Measurements from ENCODE around the gene RETREG3.
"Not testable (repeated sequence)": the region's sequence is repeated elsewhere in the genome, so short reads cannot be mapped to it uniquely, and the experiment has no call there.

RETREG3 gene

DNA sequence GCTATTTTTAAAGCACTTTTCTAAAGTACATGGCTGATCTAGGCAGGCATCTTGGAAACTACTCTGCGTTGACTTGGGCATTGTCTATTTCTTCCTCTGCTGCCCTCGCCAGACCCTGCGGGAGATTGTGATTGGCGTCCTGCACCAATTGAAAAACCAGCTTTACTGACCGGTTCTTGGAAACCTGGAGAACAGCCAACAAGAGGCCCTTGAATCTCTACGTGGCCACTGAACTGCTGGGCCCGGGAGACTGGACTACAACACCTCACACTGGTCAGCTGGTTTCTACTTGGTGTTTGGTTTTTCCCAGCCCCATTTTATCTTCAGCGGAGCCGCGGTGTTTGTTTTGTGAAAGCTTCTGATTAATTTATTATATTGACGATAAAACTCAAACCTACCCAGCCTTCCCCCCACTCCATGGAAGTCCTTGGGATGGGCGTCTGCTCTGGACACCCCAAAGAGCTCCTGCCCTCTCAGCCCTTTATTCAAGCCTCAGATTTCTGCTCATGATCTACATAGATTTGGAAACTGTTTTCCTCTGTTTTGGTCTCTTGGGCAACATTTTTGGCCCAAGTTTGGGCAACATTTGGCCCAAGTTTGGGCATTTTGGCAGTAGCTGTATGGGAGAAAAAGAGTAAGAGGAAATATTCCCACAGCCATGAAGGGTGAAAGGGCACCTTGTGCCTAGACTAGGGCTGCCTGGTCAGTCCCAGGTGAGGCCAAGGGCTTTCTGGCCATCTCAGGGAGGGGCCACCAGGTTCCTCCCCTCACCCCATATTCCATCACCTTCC, 37.5 kb downstream of the RETREG3 start:
- DNase-seq (ENCODE audit: low read depth): no peak

- DNase-seq (ENCODE audit: low read depth): no peak
Observed at GRCh38 chr17:42568341-42569111, 40.6 kb downstream of the RETREG3 start.

DNA sequence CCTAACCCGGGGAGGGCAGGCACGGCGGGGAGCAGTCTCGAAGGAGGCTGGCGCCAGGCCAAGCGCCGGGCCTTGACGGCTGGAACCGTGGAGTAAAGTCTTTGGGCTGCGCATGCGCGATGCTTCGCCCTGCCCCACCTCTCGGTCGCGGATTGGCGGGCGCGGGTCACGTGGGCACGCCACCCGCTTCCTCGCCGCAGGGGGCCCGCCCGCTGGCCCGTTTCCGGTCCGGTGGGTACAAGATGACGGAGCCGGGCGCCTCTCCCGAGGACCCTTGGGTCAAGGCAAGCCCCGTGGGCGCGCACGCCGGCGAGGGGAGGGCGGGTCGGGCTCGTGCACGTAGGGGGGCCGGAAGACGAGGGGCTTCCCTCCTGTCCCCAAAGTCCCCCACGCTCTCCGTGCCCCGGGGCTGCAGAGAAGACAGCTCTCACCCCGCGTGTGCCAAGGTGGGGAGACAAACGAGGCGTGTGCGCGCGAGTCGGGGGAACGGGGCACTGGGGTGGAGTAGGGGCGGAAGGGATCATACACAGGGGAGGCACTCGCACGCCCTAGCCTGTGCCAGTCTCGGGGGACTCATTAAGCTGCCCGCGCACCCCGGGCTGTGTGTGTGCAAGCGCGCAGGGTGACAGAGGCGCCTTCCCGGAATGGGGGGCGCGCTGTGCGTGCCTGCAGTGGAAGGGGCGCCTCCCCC, 42.1 kb downstream of the RETREG3 start, which contains the start of gene MLX:
Gene MLX (plus strand): TSS at position 218 of the 691 bp plus-strand sequence. CDS start 25 bp downstream, at position 243.
- DNase-seq (ENCODE audit: low read depth): peak; percentile 56

GRCh38 chr17:42566215-42566882, 42.8 kb downstream of the RETREG3 start:
- DNase-seq (ENCODE audit: low read depth): no peak

DNA sequence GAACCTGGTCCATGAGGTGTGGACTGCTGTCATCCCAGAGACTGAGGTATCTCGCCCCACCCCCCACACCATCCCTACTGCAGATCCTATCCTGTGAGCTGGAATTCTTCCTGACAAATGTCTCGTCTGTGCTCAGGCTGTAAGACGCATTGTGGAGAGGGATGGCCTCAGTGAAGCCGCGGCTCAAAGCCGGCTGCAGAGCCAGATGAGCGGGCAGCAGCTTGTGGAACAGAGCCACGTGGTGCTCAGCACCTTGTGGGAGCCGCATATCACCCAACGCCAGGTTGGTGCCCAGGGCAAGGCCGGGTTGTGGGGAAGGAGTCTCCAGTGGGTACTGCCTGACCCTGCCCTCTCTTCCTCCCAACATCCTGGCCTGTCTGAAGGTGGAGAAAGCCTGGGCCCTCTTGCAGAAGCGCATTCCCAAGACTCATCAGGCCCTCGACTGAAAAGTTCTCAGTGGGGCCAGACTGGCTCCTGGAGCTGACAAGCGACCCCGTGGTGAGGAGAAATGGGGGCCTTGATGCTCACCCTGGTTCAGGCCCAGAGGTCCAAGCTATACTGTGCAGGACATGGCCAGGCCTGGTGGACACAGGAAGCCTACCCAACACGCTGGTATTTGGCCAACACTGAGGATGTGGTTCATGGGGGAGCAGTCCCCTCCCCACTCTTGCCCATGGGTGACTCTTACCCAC, 43.5 kb downstream of the RETREG3 start:
- no peak for DNase-seq (ENCODE audit: low read depth)

DNA sequence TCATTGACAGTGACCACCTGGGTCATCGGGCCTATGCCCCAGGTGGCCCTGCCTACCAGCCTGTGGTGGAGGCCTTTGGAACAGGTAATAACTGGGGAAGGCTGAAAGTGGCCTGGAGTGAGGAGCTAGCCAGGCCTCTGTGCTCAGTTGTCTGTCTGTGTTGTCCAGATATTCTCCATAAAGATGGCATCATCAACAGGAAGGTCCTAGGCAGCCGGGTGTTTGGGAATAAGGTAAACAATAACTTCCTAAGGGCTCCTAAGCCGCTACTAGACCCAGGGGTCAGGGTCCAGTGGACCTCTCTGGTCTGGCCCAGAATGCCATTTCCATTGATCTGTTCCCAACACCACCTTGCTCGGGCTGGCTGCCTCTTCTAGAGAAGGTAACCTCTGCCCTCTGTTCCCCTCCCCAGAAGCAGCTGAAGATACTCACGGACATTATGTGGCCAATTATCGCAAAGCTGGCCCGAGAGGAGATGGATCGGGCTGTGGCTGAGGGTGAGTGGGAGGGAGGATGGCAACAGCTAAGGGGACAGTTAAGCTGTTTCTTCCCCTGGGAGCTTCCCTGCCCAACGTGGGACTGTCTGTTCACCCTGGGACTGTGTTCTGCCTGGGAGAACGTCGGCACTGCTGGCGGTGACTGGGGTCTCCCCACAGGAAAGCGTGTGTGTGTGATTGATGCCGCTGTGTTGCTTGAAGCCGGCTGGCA, 44.2 kb downstream of the RETREG3 start:
- DNase-seq (ENCODE audit: low read depth): no peak

DNA sequence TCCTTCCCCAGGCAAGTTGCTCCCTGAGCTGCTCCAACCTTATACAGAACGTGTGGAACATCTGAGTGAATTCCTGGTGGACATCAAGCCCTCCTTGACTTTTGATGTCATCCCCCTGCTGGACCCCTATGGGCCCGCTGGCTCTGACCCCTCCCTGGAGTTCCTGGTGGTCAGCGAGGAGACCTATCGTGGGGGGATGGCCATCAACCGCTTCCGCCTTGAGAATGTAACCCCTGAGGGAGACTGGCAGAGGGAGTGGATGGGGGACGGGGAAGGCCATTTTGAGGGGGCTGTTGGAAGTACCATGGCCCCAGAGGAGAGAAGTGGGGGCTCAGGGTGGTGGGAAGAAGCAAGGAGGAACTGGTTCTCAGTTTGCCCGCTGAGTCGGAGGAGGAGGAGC, 45.2 kb downstream of the RETREG3 start:
- no peak for DNase-seq (ENCODE audit: low read depth)

- no peak for DNase-seq (ENCODE audit: low read depth)
Observed at GRCh38 chr17:42563543-42563942, 45.6 kb downstream of the RETREG3 start.

DNA sequence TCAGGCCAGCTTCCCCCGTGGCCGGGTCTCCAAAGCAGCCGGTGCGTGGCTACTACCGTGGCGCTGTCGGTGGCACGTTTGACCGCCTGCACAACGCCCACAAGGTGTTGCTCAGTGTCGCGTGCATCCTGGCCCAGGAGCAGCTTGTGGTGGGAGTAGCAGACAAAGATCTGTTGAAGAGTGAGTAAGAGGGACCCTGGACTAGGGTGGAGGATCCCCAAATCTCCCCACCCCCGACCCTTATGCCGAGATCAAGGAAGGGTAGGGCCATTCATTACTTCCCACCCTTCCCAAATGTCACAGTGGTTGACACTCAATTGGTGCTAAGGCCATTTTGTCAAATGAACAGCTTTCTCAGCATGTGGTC, 46.0 kb downstream of the RETREG3 start:
- DNase-seq (ENCODE audit: low read depth): no peak

GRCh38 chr17:42562388-42563142, 46.6 kb downstream of the RETREG3 start:
- DNase-seq (ENCODE audit: low read depth): no peak

DNA sequence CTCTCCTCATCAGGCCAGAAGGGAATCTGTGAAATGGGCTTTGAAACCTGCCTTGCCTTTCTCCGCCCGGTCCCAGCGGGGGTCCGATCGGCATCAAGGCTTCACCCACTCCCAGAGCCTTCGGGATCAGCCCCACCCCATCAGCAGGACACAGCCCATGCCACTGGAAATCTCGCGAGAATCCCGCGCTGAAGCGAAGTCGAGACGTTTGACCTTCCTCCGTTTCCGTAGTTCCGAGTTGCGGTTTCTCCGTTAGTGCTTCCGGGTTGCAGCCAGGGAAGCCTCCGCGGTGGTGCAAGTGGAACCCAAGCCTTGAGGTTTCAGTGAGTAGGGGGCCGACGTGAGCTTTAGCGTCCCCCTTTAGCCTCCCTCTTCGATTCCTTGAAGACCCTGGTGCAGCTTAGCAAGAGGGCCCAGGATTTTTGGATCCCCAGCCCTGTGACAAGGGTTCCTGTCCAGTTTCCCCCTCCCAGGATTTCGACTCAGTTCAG, 47.2 kb downstream of the RETREG3 start, which contains the start of gene COASY:
Gene COASY (plus strand): TSS at position 252 of the 491 bp plus-strand sequence. CDS start 475 bp downstream, outside the sequence.
- peak; percentile 89 for DNase-seq (ENCODE audit: low read depth)

GRCh38 chr17:42560246-42560645, 48.9 kb downstream of the RETREG3 start:
- DNase-seq (ENCODE audit: low read depth): no peak

DNA sequence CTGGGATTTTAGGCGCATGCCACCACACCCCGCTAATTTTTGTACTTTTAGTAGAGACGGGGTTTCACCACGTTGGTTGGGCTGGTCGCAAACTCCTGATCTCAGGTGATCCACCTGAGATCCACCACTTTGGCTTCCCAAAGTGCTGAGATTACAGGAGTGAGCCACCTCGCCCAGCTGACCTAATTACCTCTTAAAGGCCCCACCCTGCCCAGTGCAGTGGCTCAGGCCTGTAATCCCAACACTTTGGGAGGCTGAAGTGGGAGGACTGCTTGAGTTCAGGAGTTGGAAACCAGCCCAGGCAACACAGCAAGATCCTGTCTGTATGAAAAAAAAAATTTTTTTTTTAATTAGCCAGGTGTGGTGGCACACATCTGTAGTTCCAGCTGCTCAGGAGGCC, 50.1 kb downstream of the RETREG3 start:
- DNase-seq (ENCODE audit: low read depth): no peak

GRCh38 chr17:42555961-42556617, 53.1 kb downstream of the RETREG3 start:
- not testable (repeated sequence) for DNase-seq (ENCODE audit: low read depth)

DNA sequence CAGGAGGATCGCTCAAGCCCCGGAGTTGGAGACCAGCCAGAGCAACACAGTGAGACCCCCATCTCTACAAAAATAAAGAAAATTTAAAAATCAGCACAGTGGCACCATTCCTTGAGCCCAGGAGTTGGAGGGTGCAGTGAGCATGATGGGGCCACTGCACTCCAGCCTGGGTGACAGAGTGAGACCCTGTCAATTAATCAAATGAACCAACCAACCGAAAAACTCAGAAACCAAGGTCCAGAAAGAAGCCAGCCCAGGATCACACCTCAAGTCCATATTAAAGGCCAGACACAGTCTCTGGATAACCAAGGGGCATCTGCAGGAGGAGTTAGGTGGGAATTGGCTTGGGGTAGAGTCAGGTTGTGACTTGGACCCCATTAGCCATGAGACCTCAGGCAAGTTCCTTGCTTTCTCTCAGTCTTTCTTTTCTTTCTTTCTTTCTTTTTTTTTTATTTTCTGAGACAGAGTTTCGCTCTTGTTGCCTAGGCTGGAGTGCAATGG, 54.0 kb downstream of the RETREG3 start:
- DNase-seq (ENCODE audit: low read depth): no peak

GRCh38 chr17:42554250-42555121, 54.7 kb downstream of the RETREG3 start:
- DNase-seq (ENCODE audit: low read depth): no peak

GRCh38 chr17:42553866-42554249, 55.3 kb downstream of the RETREG3 start:
- DNase-seq (ENCODE audit: low read depth): no peak
